Fibroblast of the conjunctiva (primary cell): ENCODE data around the gene RHOG.
"Not testable (repeated sequence)": the region's sequence is repeated elsewhere in the genome, so short reads cannot be mapped to it uniquely, and the experiment has no call there.

ENCODE experiments used
- DNase-seq: peaks from one replicate; pipeline ENCODE4 v3.0.0-alpha.2; 2010; ENCODE audit warnings: low read depth

Gene RHOG

DNA sequence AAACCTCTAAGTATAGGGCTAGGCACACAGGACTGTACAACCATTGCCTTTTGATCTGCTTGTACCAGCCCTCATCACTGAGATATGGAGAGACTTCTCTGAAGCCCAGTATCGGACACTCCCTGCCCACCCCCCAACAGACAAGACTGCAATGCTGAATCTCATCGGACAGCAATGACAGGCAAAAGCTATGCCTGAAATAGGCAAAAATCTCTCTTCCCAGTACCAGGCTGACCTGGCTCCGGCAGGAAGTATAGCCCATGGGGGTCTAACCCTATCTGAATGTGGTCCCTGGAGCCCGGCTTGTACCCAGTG, 6.5 kb downstream of the RHOG start:
- DNase-seq, result no peak

DNA sequence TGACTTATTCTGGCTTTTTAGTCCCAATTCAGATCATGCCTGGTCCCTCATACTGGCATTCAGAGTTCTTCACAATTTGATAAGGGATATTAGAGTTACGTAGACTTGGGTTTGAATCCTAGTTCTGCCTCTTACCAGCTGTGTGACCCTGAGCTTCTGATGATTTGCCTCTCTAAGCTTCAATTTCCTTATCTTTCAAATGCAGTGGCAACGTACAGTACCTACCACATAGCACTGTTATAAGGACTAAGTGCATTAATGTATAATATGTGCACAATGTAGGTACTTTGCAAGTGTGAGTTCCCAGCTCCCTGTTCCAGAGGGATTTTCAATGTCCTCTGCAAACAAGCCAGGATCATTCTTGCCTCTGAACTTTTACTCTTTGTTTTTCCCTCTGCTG, 7.3 kb downstream of the RHOG start:
- DNase-seq, result no peak

DNA sequence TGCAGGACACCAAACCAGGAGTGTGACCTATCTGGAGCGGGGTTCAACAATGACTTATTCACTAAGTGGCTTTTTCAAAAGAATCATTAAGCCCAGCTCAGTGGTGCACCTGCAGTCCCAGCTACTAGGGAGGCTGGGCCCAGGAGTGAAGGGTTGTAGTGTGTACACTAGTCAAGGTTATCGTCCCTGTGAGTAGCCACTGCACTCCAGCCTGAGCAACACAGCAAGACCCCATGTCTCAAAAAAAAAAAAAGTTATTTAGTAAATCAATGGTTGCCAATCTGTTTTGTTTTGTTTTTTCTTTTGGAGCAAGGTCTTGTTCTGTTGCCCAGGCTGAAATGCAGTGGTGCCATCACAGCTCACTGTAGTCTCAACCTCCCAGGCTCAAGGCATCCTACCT, 7.9 kb downstream of the RHOG start:
- DNase-seq, result no peak

DNA sequence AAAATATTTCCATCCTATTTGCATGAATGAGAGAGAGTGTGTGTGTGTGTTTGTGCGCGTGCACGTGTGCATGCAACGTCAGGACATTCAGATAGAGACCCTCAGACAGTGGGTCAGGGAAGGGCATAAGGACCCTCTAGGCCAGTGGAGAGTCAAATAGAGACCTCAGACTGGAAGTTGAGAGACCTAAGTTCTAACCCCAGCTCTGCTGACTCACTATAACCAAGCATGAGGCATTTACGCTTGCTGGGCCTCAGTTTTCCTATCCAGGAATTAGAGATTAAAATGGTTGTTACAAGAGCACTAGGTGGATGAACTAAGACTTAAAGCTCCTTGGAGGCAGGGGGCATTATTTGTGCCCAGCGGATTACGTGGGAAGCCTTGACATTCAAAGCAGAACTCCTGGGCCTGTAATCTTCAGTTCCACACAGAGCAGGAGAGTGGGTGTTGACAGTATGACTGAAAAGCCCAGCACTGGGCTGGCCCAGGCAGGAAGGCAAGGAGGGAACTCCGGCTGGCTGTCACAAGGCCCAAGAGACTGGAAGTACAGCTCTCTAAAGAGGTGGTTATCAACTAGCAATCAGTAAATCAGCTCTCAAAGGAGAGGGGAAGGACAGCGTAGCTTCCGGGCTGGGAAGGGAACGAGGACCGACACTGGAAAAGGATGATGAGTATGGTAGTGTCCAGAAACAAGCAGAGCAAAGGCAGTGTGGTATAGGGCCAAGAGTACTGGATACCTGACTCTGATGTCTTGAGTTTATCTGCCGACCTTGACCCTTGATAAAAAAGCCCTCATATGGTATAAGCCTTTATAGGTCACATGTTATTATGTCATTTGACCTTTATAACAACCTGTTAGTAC, 9.2 kb downstream of the RHOG start:
- no peak for DNase-seq

DNA sequence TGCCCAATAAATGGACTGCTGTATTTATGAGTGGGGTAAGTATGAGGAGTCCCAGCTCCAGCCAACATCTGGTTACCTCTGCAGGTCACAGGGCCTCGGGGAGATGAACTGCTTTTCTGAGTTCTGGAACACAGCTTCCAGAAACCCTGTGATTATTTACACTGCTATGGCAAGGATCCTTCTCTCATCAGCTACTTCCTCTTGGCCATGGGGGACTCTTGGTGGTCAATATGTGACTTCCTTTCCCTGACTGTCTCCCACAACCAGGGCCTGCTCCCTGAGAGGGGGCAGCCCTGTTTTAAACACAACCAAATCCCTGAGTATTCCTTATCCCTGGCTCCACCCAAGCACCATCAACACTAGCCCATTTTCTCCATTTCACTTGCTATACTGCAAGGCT, 10.0 kb downstream of the RHOG start:
- DNase-seq, result no peak

DNA sequence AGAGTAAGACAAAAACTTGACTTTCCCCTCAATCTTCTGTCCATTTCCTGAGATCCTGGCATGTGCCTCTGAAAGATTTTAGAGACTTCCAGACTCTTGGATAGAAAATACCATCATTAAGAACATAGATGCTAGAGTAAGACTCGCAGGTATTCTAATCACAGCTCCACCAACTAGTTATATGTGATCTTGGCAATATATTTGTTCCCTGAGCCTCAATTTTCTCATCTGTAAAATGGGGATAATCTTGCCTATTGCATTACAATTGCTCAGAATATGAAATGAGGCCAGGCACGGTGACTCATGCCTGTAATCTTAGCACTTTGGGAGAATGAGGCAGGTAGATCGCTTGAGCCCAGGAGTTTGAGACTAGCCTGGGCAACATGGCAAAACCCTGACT, 10.7 kb downstream of the RHOG start:
- no peak for DNase-seq

DNA sequence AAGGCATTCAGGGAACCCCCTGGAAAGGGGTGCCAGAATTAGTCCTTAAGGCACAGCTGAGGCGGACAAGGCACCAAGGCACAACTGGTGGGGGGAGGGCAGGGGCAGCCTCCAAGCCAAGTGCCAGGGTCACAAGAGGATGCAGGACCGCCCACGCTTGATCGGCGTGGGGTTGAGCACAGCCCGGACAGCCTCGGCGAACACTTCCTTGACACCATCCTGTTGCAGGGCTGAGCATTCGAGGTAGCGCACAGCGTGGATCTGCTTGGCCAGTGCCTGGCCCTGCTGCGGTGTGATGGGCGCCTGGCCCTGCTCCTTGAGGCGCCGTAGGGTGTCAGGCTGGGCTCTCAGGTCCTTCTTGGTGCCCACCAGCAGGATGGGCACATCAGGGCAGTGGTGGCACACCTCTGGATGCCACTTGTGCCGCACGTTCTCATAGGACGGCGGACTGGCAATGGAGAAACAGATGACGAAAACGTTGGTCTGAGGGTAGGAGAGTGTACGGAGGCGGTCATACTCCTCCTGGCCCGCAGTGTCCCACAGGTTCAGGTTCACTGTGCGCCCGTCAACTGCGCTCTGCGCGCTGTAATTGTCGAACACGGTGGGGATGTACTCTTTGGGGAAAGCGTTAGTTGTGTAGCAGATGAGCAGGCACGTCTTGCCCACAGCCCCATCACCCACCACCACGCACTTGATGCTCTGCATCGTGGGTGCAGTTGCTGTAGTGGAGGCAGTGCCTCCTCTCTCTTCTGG, 13.1 kb downstream of the RHOG start:
- DNase-seq, result no peak

DNA sequence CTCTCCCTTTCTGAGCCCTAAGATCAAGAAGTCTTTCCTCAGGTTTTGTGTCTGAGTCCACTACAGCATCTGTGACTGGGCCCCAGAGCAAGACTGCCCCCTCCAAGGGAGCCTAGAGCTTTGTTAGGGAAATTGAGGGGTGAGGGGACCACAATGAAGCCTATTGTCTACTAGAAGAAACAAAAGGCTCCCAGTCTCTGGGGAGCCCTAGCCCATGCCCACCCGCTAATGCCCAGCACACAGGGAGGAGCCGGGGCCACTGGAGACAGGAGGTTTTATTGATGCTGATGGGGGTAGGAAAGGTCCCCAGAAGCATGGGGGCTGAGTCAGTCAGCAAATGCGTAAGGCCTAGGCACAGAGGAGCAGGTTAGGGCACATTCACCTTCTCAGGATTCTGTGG, 14.0 kb downstream of the RHOG start:
- DNase-seq, result no peak

DNA sequence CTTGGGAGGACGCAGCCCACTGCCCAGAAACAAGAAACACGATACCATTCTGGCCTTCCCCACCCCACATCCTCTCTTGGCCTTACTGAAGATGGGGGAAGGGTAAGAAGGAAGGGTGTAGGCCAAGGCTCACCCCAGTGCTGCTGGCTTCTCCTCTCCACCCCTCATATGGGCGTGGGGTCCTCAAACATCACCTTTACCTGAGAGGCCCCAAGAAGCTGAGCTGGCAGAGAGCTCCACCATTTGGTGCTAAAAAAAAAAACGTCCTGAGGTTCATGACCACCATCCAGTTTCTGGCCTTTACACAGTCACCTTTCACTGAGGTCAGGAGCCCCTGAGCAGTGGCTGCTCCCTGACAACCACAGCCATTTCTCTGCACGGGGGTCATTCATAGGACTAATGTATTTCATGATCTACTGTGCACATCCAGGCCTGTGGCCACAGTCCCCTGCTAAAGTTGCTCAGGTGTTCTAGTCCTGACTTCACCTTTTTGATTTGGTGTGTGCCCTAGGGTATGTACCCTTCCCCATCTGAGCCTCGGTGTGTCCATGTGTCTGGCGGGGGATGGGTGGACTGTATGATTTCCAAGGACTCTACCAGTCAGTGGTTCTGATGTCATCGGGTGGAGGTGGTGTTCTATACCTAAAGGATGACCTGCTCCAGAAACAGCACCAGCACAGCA, 15.1 kb downstream of the RHOG start:
- DNase-seq, result no peak

DNA sequence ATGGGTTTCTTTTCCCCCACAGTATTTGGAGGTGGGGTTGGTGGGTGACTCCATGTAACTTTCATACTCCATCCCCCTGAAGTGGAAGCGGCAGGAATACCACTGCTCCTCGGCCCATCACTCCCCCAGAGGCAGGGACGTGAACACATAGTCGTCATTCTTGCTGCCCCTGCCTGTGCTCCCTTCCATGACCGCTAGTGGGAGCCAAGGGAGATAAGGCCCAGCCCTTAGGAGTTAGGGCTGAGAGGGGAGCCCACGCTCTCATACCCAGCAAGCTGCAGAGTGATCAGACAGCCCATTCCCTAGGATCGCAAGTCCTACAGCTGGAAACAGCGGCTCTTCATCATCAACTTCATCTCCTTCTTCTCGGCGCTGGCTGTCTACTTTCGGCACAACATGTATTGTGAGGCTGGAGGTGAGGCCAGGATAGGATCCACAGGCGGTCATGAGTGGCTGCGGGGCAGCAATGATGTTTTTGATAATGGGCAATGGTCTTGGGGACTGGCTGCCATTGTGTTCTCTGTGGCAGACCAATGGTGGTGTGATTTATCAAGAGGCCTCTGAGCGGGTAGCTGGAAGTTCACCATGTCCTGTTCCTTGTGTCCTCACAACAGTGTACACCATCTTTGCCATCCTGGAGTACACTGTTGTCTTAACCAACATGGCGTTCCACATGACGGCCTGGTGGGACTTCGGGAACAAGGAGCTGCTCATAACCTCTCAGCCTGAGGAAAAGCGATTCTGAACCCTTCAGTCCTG, 15.9 kb downstream of the RHOG start:
- DNase-seq, result no peak

DNA sequence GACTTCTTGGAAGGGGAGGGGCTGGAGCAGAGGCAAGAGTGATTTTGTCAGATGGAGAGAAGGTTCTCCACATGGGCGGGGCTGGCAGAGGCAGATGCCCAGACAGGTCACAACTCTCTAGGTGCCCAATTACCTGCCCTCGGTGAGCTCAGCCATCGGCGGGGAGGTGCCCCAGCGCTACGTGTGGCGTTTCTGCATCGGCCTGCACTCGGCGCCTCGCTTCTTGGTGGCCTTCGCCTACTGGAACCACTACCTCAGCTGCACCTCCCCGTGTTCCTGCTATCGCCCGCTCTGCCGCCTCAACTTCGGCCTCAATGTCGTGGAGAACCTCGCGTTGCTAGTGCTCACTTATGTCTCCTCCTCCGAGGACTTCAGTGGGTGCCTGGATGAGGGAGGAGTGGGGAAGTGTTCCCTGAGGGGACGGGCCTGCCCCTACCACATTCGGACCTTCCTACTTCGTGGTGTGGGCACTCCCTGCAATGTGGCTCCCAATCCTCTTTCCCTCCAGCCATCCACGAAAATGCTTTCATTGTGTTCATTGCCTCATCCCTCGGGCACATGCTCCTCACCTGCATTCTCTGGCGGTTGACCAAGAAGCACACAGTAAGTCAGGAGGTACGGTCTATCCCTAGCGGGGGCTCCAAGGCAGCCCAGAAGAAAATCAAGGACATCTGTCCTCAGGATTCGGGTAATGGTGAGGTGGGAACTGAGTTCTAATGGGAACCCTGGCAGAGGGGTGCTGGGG, 16.8 kb downstream of the RHOG start:
- no peak for DNase-seq

DNA sequence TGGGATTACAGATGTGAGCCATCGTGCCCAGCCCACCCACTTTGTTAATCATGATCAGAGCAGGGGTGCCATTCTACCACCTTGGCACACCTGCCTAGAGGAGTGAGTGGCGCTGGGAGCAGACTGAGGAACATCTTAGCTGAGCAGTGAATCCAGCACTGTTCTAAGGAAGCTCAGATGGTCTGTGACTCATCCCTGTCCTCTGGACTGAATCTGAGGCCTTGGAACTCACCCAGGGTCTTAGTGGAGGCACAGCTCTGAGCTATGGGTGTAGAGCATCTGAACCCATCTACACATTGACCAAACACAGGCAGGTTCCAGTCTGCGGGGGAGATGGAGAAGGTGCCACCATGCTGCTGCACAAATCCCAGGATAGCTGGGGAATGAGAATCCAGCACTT, 17.5 kb downstream of the RHOG start:
- DNase-seq, result peak; percentile 64

DNA sequence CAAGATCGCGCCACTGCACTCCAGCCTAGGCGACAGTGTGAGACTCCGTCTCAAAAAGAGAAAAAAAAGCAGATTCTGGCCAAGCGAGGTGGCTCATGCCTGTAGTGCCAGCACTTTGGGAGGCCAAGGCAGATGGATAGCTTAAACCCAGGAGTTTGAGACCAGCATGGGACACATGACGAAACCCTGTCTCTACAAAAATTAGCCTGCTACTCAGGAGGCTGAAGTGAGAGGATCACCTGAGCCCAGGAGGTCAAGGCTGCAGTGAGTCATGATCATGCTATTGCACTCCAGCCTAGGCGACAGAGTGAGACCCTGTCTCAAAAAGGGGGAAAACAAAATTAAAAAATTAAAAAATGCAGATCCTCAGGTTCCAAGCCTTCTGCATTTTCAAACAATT, 18.4 kb downstream of the RHOG start:
- no peak for DNase-seq

DNA sequence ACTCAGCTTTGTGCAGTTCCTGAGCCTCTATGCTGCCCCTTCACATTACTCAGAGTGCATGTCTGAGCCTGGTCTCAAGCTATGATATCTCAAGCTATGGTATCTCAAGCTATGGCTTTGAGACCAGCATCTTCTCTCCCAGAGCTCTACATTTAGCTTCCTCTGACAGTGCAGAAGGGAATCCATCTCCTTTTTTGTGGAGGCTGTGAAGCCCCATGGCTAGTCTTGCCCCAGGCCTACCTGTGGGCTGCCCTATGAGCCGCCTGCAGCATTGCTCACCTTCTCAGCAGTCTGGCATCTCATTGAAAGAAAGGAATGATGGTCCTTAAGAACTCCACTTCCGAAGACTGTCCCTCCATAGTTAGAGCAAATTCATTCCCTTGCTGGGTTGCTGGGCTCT, 19.8 kb downstream of the RHOG start:
- DNase-seq, result no peak

DNA sequence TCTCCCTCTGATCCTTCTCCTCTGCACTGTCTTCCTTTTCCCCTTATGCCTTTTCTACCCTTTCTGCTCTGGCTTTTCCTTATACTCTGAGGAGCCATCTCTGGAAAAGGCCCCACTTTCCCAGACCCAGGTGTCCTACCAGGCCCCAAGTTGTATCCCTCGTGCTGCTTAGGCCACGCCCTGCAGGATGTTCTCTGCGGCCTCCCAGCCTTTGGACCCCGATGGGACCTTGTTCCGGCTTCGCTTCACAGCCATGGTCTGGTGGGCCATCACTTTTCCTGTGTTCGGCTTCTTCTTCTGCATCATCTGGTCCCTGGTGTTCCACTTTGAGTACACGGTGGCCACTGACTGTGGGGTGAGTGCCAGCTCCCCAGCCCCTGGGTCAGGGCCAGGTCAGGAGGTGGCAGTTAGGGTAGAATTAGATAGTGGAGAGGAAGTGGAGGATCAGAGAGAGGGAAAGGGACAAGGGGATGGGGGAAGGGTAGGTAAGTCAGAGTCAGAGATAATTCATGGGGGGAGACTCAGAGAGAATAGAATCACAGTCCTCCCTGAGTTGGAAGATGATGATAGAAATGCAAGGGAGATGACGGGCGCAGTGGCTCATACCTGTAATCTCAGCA, 23.5 kb downstream of the RHOG start:
- no peak for DNase-seq

DNA sequence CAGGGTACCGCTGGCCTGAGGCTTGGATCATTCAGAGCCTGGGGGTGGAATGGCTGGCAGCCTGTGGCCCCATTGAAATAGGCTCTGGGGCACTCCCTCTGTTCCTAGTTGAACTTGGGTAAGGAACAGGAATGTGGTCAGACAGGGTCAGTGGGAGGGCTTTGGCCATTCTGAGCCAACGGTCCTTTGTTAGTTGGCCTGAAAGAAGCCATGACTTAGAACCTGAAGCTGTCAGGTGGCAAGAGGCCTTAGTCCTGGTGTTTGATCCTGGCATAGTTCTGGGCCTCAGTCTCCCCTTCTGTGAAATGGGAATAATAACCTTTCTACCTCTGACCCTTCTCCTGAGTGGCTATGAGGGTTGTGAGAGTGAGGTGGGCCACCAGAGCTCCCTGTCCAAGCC, 24.1 kb downstream of the RHOG start:
- no peak for DNase-seq

DNA sequence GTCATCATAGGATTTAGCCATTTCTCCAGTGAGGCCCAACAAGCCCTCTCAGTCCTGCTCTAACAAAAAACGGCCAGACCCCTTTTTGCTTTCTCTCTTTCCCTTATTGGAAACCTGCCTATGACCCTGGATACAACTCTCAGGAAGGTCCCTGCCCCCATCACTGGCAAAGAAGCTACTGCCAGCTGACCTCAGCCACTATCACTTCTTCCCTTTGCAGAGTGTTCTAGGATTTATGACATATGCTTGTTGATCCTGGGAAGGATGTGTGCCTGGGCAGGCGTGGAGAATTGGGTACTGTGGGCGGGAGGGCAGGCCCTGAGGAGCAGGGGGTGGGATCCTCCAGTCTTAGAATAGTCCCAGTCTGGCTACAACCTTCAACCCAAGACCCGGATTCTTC, 24.9 kb downstream of the RHOG start:
- DNase-seq, result no peak

DNA sequence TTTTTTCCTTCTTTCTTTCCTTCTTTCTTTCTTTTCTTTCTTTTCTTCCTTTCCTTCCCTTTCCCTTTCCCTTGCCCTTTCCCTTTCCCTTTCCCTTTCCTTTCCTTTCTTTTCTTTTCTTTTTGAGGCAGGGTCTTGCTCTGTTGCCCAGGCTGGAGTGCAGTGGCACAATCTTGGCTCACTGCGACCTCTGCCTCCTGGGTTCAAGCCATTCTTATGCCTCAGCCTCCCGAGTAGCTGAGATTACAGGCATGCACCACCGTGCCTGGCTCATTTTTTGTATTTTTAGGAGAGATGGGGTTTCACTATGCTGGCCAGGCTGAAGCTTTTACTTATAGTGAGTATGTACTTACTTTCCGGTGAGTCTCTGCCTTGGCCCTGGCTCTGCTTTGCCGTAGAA, 25.9 kb downstream of the RHOG start:
- DNase-seq, result not testable (repeated sequence)

DNA sequence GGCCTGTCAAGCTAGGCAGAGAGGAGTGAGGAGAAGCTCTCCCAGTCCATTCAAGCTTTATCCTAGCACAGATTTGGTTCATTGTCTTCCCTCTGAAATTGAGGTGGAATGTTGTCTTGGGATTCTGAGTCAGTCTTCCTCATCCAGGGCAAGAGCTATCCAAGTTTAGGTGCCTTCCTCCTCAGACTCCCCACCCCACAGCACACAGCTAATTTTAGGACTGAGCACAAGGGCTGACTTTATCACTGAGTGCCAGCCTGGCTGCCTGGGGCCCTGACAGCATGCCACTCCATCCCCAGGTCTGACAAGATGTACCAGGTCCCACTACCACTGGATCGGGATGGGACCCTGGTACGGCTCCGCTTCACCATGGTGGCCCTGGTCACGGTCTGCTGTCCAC, 29.8 kb downstream of the RHOG start:
- no peak for DNase-seq

DNA sequence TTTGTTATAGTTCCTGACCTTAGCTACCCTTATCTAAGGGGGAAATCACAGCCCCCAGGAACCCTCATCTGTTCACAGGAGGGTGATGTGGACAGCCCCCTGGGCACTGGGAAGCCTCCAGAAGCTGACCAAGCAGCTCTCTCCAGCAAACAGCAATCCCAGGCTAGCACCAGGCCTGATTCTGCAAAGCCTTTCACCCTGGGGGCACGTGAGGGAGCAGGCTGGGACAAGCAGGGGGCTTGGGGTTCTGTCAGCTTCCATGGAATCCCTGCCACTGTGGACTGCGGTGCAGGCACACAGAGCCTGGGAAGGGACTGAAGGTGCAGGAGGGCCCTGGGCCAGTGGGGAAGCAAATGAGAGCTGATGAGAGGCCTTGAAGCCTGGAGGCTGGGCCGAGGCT, 30.3 kb downstream of the RHOG start:
- no peak for DNase-seq

DNA sequence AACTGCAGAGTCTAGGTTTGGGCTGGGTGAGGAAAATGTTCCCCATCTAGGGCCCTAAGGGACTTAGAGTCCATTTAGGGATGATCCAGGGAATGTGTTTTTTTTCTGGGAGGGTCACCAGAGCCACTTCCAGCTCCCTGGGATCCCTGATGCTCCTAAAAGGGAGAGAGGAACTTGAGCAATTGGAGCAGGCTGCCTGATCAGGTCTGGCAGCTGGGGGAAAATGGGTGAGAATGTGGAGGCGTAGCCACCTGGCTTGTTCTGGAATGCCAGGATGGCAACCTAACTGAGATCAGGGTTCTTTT, 31.2 kb downstream of the RHOG start:
- DNase-seq, result no peak
